Stomach (tissue), 4 donors: ENCODE data around the gene TSPAN32.

Experiments
- POLR2A ChIP-seq, 4 donors: fragments of 450-650 bp; IDR thresholded peaks; one replicate each; pipeline ENCODE4 v1.6.1; 2016; ENCODE audit warnings: antibody characterized with exemption in 4 of 4, control low read depth in 2 of 4, mild to moderate bottlenecking in 1 of 4, moderate library complexity in 1 of 4
- POLR2AphosphoS5 ChIP-seq, 3 donors: sonication (generic); formaldehyde crosslinking; IDR thresholded peaks; one replicate each; pipeline ENCODE4 v1.6.1; 2016; ENCODE audit warnings: antibody characterized with exemption in 3 of 3
- TF ChIP-seq, protein P1 (sequence below), 7 experiments: fragments of 450-650 bp in 4 of 7; fragments of 200-600 bp in 3 of 7; sonication (generic) in 3 of 7; IDR thresholded peaks; one replicate each; pipeline ENCODE4 v1.5.1; 2016 to 2019; ENCODE audit warnings: antibody characterized with exemption in 7 of 7, control low read depth in 2 of 7, mild to moderate bottlenecking in 1 of 7

- TF ChIP-seq, protein P1, sequence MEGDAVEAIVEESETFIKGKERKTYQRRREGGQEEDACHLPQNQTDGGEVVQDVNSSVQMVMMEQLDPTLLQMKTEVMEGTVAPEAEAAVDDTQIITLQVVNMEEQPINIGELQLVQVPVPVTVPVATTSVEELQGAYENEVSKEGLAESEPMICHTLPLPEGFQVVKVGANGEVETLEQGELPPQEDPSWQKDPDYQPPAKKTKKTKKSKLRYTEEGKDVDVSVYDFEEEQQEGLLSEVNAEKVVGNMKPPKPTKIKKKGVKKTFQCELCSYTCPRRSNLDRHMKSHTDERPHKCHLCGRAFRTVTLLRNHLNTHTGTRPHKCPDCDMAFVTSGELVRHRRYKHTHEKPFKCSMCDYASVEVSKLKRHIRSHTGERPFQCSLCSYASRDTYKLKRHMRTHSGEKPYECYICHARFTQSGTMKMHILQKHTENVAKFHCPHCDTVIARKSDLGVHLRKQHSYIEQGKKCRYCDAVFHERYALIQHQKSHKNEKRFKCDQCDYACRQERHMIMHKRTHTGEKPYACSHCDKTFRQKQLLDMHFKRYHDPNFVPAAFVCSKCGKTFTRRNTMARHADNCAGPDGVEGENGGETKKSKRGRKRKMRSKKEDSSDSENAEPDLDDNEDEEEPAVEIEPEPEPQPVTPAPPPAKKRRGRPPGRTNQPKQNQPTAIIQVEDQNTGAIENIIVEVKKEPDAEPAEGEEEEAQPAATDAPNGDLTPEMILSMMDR (IDR thresholded peaks at IDR 0.05), result no peak
- no peak for TF ChIP-seq POLR2A (IDR thresholded peaks at IDR 0.05)
- no peak for TF ChIP-seq POLR2AphosphoS5 (IDR thresholded peaks at IDR 0.05)
Measured at GRCh38 chr11:2342557-2342956, 40.7 kb downstream of the TSPAN32 start.
